Astrocyte (in vitro differentiated cells and primary cell): ENCODE measurements around the gene MPDU1. TPM values are rescaled to one million over a fixed set of nuclear protein-coding genes. Genes with fewer than 3 reads are reported as not detected.

Experiments
- DNase-seq: peaks from one replicate; pipeline ENCODE4 v3.0.0-alpha.2; 2010; ENCODE audit warnings: low read depth
- FAIRE-seq: peaks from 2 replicates; lab custom pipeline; 2011; peaks lifted over from hg19 to GRCh38; lab: Jason Lieb, UNC
- H2AFZ ChIP-seq: 2 replicates; pipeline ENCODE4 v1.6.0; 2012; ENCODE audit warnings: low read depth, low read length, inconsistent platforms
- H3K27ac ChIP-seq: 2 replicates; pipeline ENCODE4 v1.5.1; 2011; ENCODE audit warnings: low read depth, low read length, inconsistent platforms
- H3K27me3 ChIP-seq: 2 replicates; pipeline ENCODE4 v1.6.0; 2011; ENCODE audit warnings: low read length, inconsistent platforms; ENCODE audit not compliant: insufficient read depth
- H3K36me3 ChIP-seq: 2 replicates; pipeline ENCODE4 v1.5.1; 2011; ENCODE audit warnings: low read length, inconsistent platforms; ENCODE audit not compliant: insufficient read depth
- H3K4me1 ChIP-seq: 2 replicates; pipeline ENCODE4 v1.5.1; 2011; ENCODE audit warnings: low read length, inconsistent platforms; ENCODE audit not compliant: insufficient read depth
- H3K4me2 ChIP-seq: 2 replicates; pipeline ENCODE4 v1.6.0; 2012; ENCODE audit warnings: low read length, inconsistent platforms
- H3K4me3 ChIP-seq: 2 replicates; pipeline ENCODE4 v1.5.1; 2011; ENCODE audit warnings: low read depth, mild to moderate bottlenecking, low read length, inconsistent platforms; ENCODE audit not compliant: insufficient read depth
- H3K79me2 ChIP-seq: 2 replicates; pipeline ENCODE4 v1.6.0; 2012; ENCODE audit warnings: mild to moderate bottlenecking, low read length, inconsistent platforms; ENCODE audit not compliant: insufficient read depth
- H3K9ac ChIP-seq: 2 replicates; pipeline ENCODE4 v1.6.0; 2012; ENCODE audit warnings: mild to moderate bottlenecking, low read length, inconsistent platforms
- H3K9me3 ChIP-seq: 2 replicates; pipeline ENCODE4 v1.5.1; 2012; ENCODE audit warnings: low read depth, mild to moderate bottlenecking, low read length, inconsistent platforms; ENCODE audit not compliant: insufficient read depth
- H4K20me1 ChIP-seq: 2 replicates; pipeline ENCODE4 v1.6.0; 2012; ENCODE audit warnings: low read length, inconsistent platforms; ENCODE audit not compliant: insufficient read depth
- H3K27ac Mint-ChIP-seq: one replicate; pipeline ENCODE4 v1.8.0; 2021; ENCODE audit warnings: mild to moderate bottlenecking, mixed read lengths; ENCODE audit not compliant: unreplicated experiment
- H3K27me3 Mint-ChIP-seq: one replicate; pipeline ENCODE4 v1.8.0; 2021; ENCODE audit warnings: low read depth, mixed read lengths; ENCODE audit not compliant: unreplicated experiment
- H3K36me3 Mint-ChIP-seq: one replicate; pipeline ENCODE4 v1.8.0; 2021; ENCODE audit warnings: low read depth, mixed read lengths; ENCODE audit not compliant: unreplicated experiment
- H3K4me1 Mint-ChIP-seq: one replicate; pipeline ENCODE4 v1.8.0; 2021; ENCODE audit warnings: low read depth, mixed read lengths; ENCODE audit not compliant: unreplicated experiment
- H3K4me3 Mint-ChIP-seq: one replicate; pipeline ENCODE4 v1.8.0; 2021; ENCODE audit warnings: mild to moderate bottlenecking, moderate library complexity, mixed read lengths; ENCODE audit not compliant: unreplicated experiment
- H3K9me3 Mint-ChIP-seq: one replicate; pipeline ENCODE4 v1.8.0; 2021; ENCODE audit warnings: mild to moderate bottlenecking, mixed read lengths; ENCODE audit not compliant: unreplicated experiment
- CTCF ChIP-seq: IDR thresholded peaks from 2 replicates; pipeline ENCODE4 v1.5.1; 2011; ENCODE audit warnings: low read depth, mild to moderate bottlenecking, inconsistent platforms, low read length, moderate library complexity; ENCODE audit not compliant: insufficient read depth
- EZH2 ChIP-seq: IDR thresholded peaks from 2 replicates; pipeline ENCODE4 v1.6.1; 2012; ENCODE audit warnings: mild to moderate bottlenecking, low read length, inconsistent platforms; ENCODE audit not compliant: insufficient read depth
- total RNA-seq: library from RNA; stranded (reverse); gene quantifications from 2 replicates; pipeline ENCODE4 v1.2.1, GENCODE V29; 2021

MPDU1 gene
- total RNA-seq, 1 donor from 2014 or later = 51.2 TPM

GRCh38 chr17:7632492-7632894, 48.8 kb downstream of the MPDU1 start:
- Histone ChIP-seq H3K4me1 (no peaks in the 10 kb centered on the region), H3K9ac (no peak overlapping the region), H3K4me3 (no peak overlapping the region), H2AFZ (no peak overlapping the region), H3K9me3 (no peaks in the 10 kb centered on the region), H3K36me3 (no peaks in the 10 kb centered on the region), H3K27ac (no peak overlapping the region), H3K4me2 (no peak overlapping the region), H3K79me2 (no peaks in the 10 kb centered on the region), H3K27me3 (no peaks in the 10 kb centered on the region), H4K20me1 (no peaks in the 10 kb centered on the region)
- TF ChIP-seq EZH2 = no peak
- TF ChIP-seq CTCF = peak; percentile 40
- no peaks in the 10 kb centered on the region for H3K9me3 Mint-ChIP-seq
- FAIRE-seq (no peak), DNase-seq (no peak)
- H3K36me3 Mint-ChIP-seq = no peaks in the 10 kb centered on the region
- H3K4me1 Mint-ChIP-seq = no peaks in the 10 kb centered on the region
- H3K27me3 Mint-ChIP-seq = peaks cover 7% of the 10 kb centered on the region
- no peak overlapping the region for H3K4me3 Mint-ChIP-seq
- no peak overlapping the region for H3K27ac Mint-ChIP-seq

GRCh38 chr17:7633093-7633492, 49.4 kb downstream of the MPDU1 start:
- no peaks in the 10 kb centered on the region for H3K4me1 ChIP-seq
- peak overlapping the region; percentile 34 for H3K4me3 Mint-ChIP-seq
- no peak overlapping the region for H2AFZ ChIP-seq
- no peaks in the 10 kb centered on the region for H3K79me2 ChIP-seq
- no peak overlapping the region for H3K4me2 ChIP-seq
- no peaks in the 10 kb centered on the region for H3K4me1 Mint-ChIP-seq
- no peaks in the 10 kb centered on the region for H4K20me1 ChIP-seq
- no peaks in the 10 kb centered on the region for H3K36me3 Mint-ChIP-seq
- FAIRE-seq = no peak
- no peak overlapping the region for H3K27ac ChIP-seq
- DNase-seq = no peak
- H3K9me3 ChIP-seq = no peaks in the 10 kb centered on the region
- no peaks in the 10 kb centered on the region for H3K36me3 ChIP-seq
- H3K27me3 Mint-ChIP-seq = peaks cover 7% of the 10 kb centered on the region
- no peak overlapping the region for H3K9ac ChIP-seq
- H3K27me3 ChIP-seq = no peaks in the 10 kb centered on the region
- TF ChIP-seq CTCF (no peak), EZH2 (no peak)
- no peak overlapping the region for H3K4me3 ChIP-seq
- H3K9me3 Mint-ChIP-seq = no peaks in the 10 kb centered on the region
- H3K27ac Mint-ChIP-seq = no peak overlapping the region

GRCh38 chr17:7634384-7634783, 50.7 kb downstream of the MPDU1 start:
- Histone ChIP-seq H3K4me3 (no peak overlapping the region), H3K9ac (no peak overlapping the region), H3K27ac (no peak overlapping the region), H3K4me1 (no peaks in the 10 kb centered on the region), H3K79me2 (no peaks in the 10 kb centered on the region), H2AFZ (peak overlapping the region; percentile 5), H3K27me3 (no peaks in the 10 kb centered on the region), H4K20me1 (no peaks in the 10 kb centered on the region), H3K36me3 (no peaks in the 10 kb centered on the region), H3K4me2 (peak overlapping the region; percentile 3), H3K9me3 (no peaks in the 10 kb centered on the region)
- FAIRE-seq (no peak), DNase-seq (no peak)
- H3K9me3 Mint-ChIP-seq = no peaks in the 10 kb centered on the region
- no peak overlapping the region for H3K4me3 Mint-ChIP-seq
- H3K4me1 Mint-ChIP-seq = no peaks in the 10 kb centered on the region
- TF ChIP-seq CTCF (peak; percentile 49), EZH2 (no peak)
- H3K27me3 Mint-ChIP-seq = peaks cover 9% of the 10 kb centered on the region
- H3K36me3 Mint-ChIP-seq = no peaks in the 10 kb centered on the region
- no peak overlapping the region for H3K27ac Mint-ChIP-seq
